T-helper 2 cell treated with Interferon-gamma antibody and Interleukin-4, amounts not matched to agents 5 μg/mL and 100 μg/mL, for 36 hours (primary cell): ENCODE data around the gene KDM6B.

Experiments used
- DNase-seq: peaks from one replicate; pipeline ENCODE4 v3.0.0; 2021; ENCODE audit warnings: low spot score
- H3K27ac Mint-ChIP-seq: one replicate; pipeline ENCODE4 v1.8.0; 2021; ENCODE audit warnings: mild to moderate bottlenecking, mixed read lengths
- H3K27me3 Mint-ChIP-seq: one replicate; pipeline ENCODE4 v1.8.0; 2021; ENCODE audit warnings: low read depth, mixed read lengths
- H3K36me3 Mint-ChIP-seq: one replicate; pipeline ENCODE4 v1.8.0; 2021; ENCODE audit warnings: low read depth, mixed read lengths
- H3K4me1 Mint-ChIP-seq: one replicate; pipeline ENCODE4 v1.8.0; 2021; ENCODE audit warnings: low read depth, mixed read lengths
- H3K4me3 Mint-ChIP-seq: one replicate; pipeline ENCODE4 v1.8.0; 2022; ENCODE audit warnings: mild to moderate bottlenecking, moderate library complexity, mixed read lengths
- H3K9me3 Mint-ChIP-seq: one replicate; pipeline ENCODE4 v1.8.0; 2021; ENCODE audit warnings: mixed read lengths

The KDM6B gene

GRCh38 chr17:7814969-7815368, 19.0 kb upstream of the KDM6B start:
- Mint-ChIP-seq H3K27me3 (no peaks in the 10 kb centered on the region), H3K36me3 (no peaks in the 10 kb centered on the region), H3K4me1 (no peaks in the 10 kb centered on the region), H3K4me3 (no peak overlapping the region), H3K9me3 (no peaks in the 10 kb centered on the region), H3K27ac (no peak overlapping the region)
- no peak for DNase-seq

GRCh38 chr17:7816926-7817642, 16.9 kb upstream of the KDM6B start:
- H3K27me3 Mint-ChIP-seq = no peaks in the 10 kb centered on the region
- H3K36me3 Mint-ChIP-seq = no peaks in the 10 kb centered on the region
- H3K9me3 Mint-ChIP-seq = no peaks in the 10 kb centered on the region
- no peak overlapping the region for H3K4me3 Mint-ChIP-seq
- no peak for DNase-seq
- no peaks in the 10 kb centered on the region for H3K4me1 Mint-ChIP-seq
- no peak overlapping the region for H3K27ac Mint-ChIP-seq

- Mint-ChIP-seq H3K36me3 (no peaks in the 10 kb centered on the region), H3K9me3 (no peaks in the 10 kb centered on the region)
Observed at GRCh38 chr17:7817643-7817964, 16.4 kb upstream of the KDM6B start.

GRCh38 chr17:7818026-7818425, 16.0 kb upstream of the KDM6B start:
- H3K4me1 Mint-ChIP-seq = no peaks in the 10 kb centered on the region
- H3K4me3 Mint-ChIP-seq = no peak overlapping the region
- no peaks in the 10 kb centered on the region for H3K27me3 Mint-ChIP-seq
- no peaks in the 10 kb centered on the region for H3K9me3 Mint-ChIP-seq
- H3K36me3 Mint-ChIP-seq = no peaks in the 10 kb centered on the region
- H3K27ac Mint-ChIP-seq = no peak overlapping the region
- no peak for DNase-seq

More at GRCh38 chr17:7817643-7817964, 16.4 kb upstream of the KDM6B start:
- no peak for DNase-seq
- Mint-ChIP-seq H3K4me3 (no peak overlapping the region), H3K27me3 (no peaks in the 10 kb centered on the region), H3K27ac (no peak overlapping the region), H3K4me1 (no peaks in the 10 kb centered on the region)

- H3K9me3 Mint-ChIP-seq = no peaks in the 10 kb centered on the region
- no peak overlapping the region for H3K27ac Mint-ChIP-seq
- no peaks in the 10 kb centered on the region for H3K36me3 Mint-ChIP-seq
- H3K4me1 Mint-ChIP-seq = no peaks in the 10 kb centered on the region
- DNase-seq = no peak
- H3K27me3 Mint-ChIP-seq = peaks cover 1% of the 10 kb centered on the region
- H3K4me3 Mint-ChIP-seq = no peak overlapping the region
Observed at GRCh38 chr17:7818746-7819645, 15.0 kb upstream of the KDM6B start.

GRCh38 chr17:7820231-7820630, 13.8 kb upstream of the KDM6B start:
- no peaks in the 10 kb centered on the region for H3K9me3 Mint-ChIP-seq
- no peak overlapping the region for H3K27ac Mint-ChIP-seq
- peaks cover 2% of the 10 kb centered on the region for H3K4me1 Mint-ChIP-seq
- H3K27me3 Mint-ChIP-seq = peaks cover 7% of the 10 kb centered on the region
- no peaks in the 10 kb centered on the region for H3K36me3 Mint-ChIP-seq
- DNase-seq = no peak
- no peak overlapping the region for H3K4me3 Mint-ChIP-seq

- Mint-ChIP-seq H3K9me3 (no peaks in the 10 kb centered on the region), H3K36me3 (no peaks in the 10 kb centered on the region), H3K4me1 (peaks cover 2% of the 10 kb centered on the region), H3K27ac (no peak overlapping the region), H3K27me3 (peaks cover 14% of the 10 kb centered on the region), H3K4me3 (no peak overlapping the region)
- no peak for DNase-seq
Observed at GRCh38 chr17:7822126-7822525, 11.9 kb upstream of the KDM6B start.

GRCh38 chr17:7823581-7824001, 10.4 kb upstream of the KDM6B start:
- H3K27me3 Mint-ChIP-seq = peaks cover 21% of the 10 kb centered on the region
- H3K4me1 Mint-ChIP-seq = peaks cover 2% of the 10 kb centered on the region
- no peak overlapping the region for H3K4me3 Mint-ChIP-seq
- H3K27ac Mint-ChIP-seq = no peak overlapping the region
- H3K36me3 Mint-ChIP-seq = no peaks in the 10 kb centered on the region
- DNase-seq = no peak
- H3K9me3 Mint-ChIP-seq = no peaks in the 10 kb centered on the region

GRCh38 chr17:7824021-7824924, 9.7 kb upstream of the KDM6B start:
- Mint-ChIP-seq H3K27me3 (peaks cover 23% of the 10 kb centered on the region), H3K36me3 (no peaks in the 10 kb centered on the region), H3K27ac (no peak overlapping the region), H3K9me3 (no peaks in the 10 kb centered on the region), H3K4me1 (peaks cover 2% of the 10 kb centered on the region), H3K4me3 (no peak overlapping the region)
- no peak for DNase-seq

- Mint-ChIP-seq H3K9me3 (no peaks in the 10 kb centered on the region), H3K27me3 (peaks cover 30% of the 10 kb centered on the region), H3K4me3 (no peak overlapping the region), H3K27ac (no peak overlapping the region), H3K36me3 (no peaks in the 10 kb centered on the region), H3K4me1 (peaks cover 2% of the 10 kb centered on the region)
- DNase-seq = no peak
Observed at GRCh38 chr17:7825206-7825990, 8.6 kb upstream of the KDM6B start.

GRCh38 chr17:7830616-7831015, 3.4 kb upstream of the KDM6B start:
- Mint-ChIP-seq H3K4me3 (no peak overlapping the region), H3K9me3 (no peaks in the 10 kb centered on the region), H3K27ac (no peak overlapping the region), H3K36me3 (no peaks in the 10 kb centered on the region), H3K4me1 (peaks cover 13% of the 10 kb centered on the region), H3K27me3 (peaks cover 31% of the 10 kb centered on the region)
- no peak for DNase-seq

GRCh38 chr17:7831233-7831632, 2.8 kb upstream of the KDM6B start:
- Mint-ChIP-seq H3K36me3 (no peaks in the 10 kb centered on the region), H3K27ac (no peak overlapping the region), H3K4me3 (no peak overlapping the region), H3K4me1 (peaks cover 15% of the 10 kb centered on the region), H3K9me3 (no peaks in the 10 kb centered on the region), H3K27me3 (peaks cover 31% of the 10 kb centered on the region)
- no peak for DNase-seq

- DNase-seq = no peak
- Mint-ChIP-seq H3K27me3 (peaks cover 23% of the 10 kb centered on the region), H3K36me3 (no peaks in the 10 kb centered on the region), H3K4me1 (peaks cover 25% of the 10 kb centered on the region), H3K9me3 (no peaks in the 10 kb centered on the region), H3K27ac (no peak overlapping the region), H3K4me3 (peak overlapping the region; percentile 36)
Observed at GRCh38 chr17:7832431-7832830, 1.6 kb upstream of the KDM6B start.
